DMS53 treated with DMSO at 0.1 percent for 48 hours (cell line): ENCODE results near the gene FOXP3.
A peak's percentile ranks its signal among the peaks of the same experiment; 100 is the strongest.
"Not testable (repeated sequence)": the region's sequence is repeated elsewhere in the genome, so short reads cannot be mapped to it uniquely, and the experiment has no call there.

Experiments
- DNase-seq: peaks from one replicate; lab custom pipeline; 2025; ENCODE audit not compliant: unreplicated experiment; lab: John Stamatoyannopoulos, UW

The FOXP3 gene

GRCh38 chrX:49264460-49264859 lies at the start of gene FOXP3:
Gene FOXP3, minus strand, starts transcription at chrX:49264710. Its CDS starts 6,205 bp downstream, at chrX:49258505.
- no peak for DNase-seq

- DNase-seq = no peak
These were observed 47.7 kb upstream of the FOXP3 start for GRCh38 chrX:49312176-49312575.

GRCh38 chrX:49310371-49310770 lies 45.9 kb upstream of the FOXP3 start:
- DNase-seq = no peak

- no peak for DNase-seq
These were observed 45.0 kb upstream of the FOXP3 start for GRCh38 chrX:49309401-49309981.

- no peak for DNase-seq
These were observed 44.2 kb upstream of the FOXP3 start for GRCh38 chrX:49308604-49309269.

- DNase-seq = not testable (repeated sequence)
These were observed 43.3 kb upstream of the FOXP3 start for GRCh38 chrX:49307775-49308174.

- no peak for DNase-seq
These were observed 38.8 kb upstream of the FOXP3 start, which contains the start of gene GAGE10 for GRCh38 chrX:49303346-49303745. Gene GAGE10, plus strand, starts transcription at chrX:49303646. Its CDS starts 1,214 bp downstream, at chrX:49304860.

GRCh38 chrX:49300703-49301102 lies 36.2 kb upstream of the FOXP3 start:
- no peak for DNase-seq

- DNase-seq = not testable (repeated sequence)
These were observed 34.8 kb upstream of the FOXP3 start for GRCh38 chrX:49299293-49299692.

GRCh38 chrX:49292400-49293362 lies 28.2 kb upstream of the FOXP3 start:
- no peak for DNase-seq

- peak; percentile 35 for DNase-seq
These were observed 27.3 kb upstream of the FOXP3 start for GRCh38 chrX:49291615-49292337.

GRCh38 chrX:49290215-49290614 lies 25.7 kb upstream of the FOXP3 start:
- no peak for DNase-seq

GRCh38 chrX:49287665-49288064 lies 23.2 kb upstream of the FOXP3 start:
- DNase-seq = no peak

GRCh38 chrX:49286581-49286980 lies 22.1 kb upstream of the FOXP3 start:
- no peak for DNase-seq

- DNase-seq = no peak
These were observed 21.6 kb upstream of the FOXP3 start for GRCh38 chrX:49286136-49286535.

GRCh38 chrX:49284212-49284611 lies 19.7 kb upstream of the FOXP3 start:
- no peak for DNase-seq

- no peak for DNase-seq
These were observed 18.1 kb upstream of the FOXP3 start for GRCh38 chrX:49282647-49283011.

- no peak for DNase-seq
These were observed 13.6 kb upstream of the FOXP3 start for GRCh38 chrX:49278081-49278480.

- DNase-seq = no peak
These were observed 13.0 kb upstream of the FOXP3 start for GRCh38 chrX:49277535-49277830.

- DNase-seq = no peak
These were observed 12.4 kb upstream of the FOXP3 start for GRCh38 chrX:49276671-49277534.
